ENCODE measurements around the gene DNAJC15.

GRCh38 chr13:42997381-42997780 lies 26.0 kb upstream of the DNAJC15 start:
- no peak for TF ChIP-seq POLR2AphosphoS5 (IDR thresholded peaks at IDR 0.05; ENCODE audit: low read depth, low read length)
- TF ChIP-seq POLR2A (IDR thresholded peaks at IDR 0.05; ENCODE audit: low read depth, low read length), result no peak
